Left lobe of liver (tissue), 2 donors: ENCODE data around the gene TMEM255A. TPM values are rescaled to one million over a fixed set of nuclear protein-coding genes. Genes with fewer than 3 reads are reported as not detected.

Source experiments
- ATAC-seq: fragments of 200-7000 bp; cut with Tn5 transposase; one replicate; pipeline ENCODE4 v1.9.1; 2020; ENCODE audit warnings: mild to moderate bottlenecking, moderate library complexity
- DNase-seq: peaks from one replicate; pipeline ENCODE4 v3.0.0-alpha.2; 2020; ENCODE audit warnings: low spot score
- total RNA-seq: library from RNA; stranded (reverse); gene quantifications from one replicate; pipeline ENCODE4 v1.2.1, GENCODE V29; 2021
- donor health status: DM: no; HTN: no; CAD: no; lungs with moderate emphysema.
- donor health status: DM: no; HTN: yes; CAD: no.

The TMEM255A gene
- total RNA-seq, 1 donor from 2014 or later: 0.05 TPM

DNA sequence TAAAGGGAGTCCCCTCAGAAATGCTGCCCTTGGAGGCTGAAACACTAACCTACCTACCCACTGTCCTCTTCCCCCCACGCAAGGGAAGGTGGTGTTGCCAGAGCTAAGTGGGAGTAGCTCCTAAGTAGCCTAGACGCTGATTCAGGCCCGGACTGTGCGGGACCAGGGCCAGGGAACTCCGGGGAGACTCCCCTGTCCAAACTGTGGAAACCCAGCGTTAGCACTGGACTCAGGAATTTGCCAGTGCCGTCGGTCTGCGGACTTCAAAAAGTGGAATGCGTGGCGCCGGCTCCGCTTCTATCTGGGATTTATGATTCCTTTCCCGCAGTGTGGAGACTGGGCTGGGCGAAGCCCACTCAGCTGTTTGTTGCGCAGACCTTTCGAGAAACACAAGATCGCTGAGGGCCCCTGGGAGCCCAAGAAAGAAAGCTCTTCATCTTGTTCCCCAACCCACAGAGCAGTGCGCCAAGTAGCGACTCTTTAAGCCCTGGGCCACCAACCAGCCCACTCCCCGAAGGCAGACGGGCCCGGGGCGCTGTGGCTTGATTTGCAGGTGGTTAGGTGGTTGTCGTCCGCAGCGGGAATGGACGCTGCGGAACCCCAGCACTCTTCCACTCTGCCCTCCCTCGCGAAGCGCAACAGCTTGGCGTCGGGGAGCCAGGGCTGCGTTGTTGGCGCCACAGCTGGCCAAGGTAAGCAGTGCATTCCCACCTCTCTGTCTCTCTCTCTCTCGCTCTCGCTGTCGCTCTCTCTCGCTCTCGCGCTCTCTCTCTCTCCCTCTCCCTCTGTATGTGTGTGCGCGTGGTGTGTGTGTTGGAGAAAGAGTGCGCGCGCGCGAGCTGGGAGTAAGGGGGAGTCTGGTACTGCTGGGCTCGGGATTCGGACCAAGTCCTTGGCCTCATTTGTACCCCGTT lies 2.0 kb downstream of the TMEM255A start:
- peak; percentile 58 for DNase-seq
- peak; percentile 97 for ATAC-seq

DNA sequence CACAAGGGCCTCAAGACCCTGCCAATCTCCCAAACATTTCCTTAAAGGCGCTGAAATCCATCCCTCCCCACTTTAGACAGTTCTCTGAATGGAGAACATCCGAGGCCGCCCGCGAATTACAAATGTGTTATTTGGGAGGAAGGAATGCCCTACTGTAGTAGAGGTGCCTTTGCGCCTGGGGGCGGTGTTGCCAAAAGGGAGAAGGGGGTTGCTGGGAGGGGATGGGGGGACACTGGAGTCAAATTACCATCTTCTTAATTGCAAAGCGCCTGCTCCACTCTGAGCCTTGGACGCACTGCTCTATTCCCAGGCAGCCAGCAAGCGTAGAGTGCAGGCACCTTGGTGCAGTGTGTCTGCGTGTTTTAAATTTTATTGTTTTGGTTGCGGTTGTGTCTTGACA lies 2.7 kb downstream of the TMEM255A start:
- DNase-seq (no peak), ATAC-seq (no peak)

DNA sequence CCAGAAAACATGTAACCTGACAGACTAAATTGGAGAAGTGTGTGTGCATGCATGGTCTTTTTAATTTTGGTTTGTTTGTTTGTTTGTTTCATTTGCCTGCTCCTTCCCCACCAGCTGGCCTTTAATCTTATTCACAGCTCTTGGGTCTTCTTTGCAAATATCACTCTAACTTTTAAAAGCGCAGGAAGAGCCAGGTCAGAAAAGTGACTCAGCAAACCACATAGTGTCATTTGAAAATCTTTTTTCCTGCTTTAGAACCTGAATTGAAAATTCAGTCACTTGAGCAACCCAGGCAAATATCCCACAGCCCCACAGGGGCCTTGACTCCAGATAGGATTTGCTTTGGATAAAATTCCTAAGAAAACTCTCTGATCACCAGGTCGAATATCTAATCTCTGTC lies 4.6 kb downstream of the TMEM255A start:
- ATAC-seq: no peak

GRCh38 chrX:120305531-120306141 lies 5.6 kb downstream of the TMEM255A start:
- no peak for ATAC-seq
- DNase-seq: no peak

More for the DNA sequence above, 4.6 kb downstream of the TMEM255A start:
- no peak for DNase-seq

DNA sequence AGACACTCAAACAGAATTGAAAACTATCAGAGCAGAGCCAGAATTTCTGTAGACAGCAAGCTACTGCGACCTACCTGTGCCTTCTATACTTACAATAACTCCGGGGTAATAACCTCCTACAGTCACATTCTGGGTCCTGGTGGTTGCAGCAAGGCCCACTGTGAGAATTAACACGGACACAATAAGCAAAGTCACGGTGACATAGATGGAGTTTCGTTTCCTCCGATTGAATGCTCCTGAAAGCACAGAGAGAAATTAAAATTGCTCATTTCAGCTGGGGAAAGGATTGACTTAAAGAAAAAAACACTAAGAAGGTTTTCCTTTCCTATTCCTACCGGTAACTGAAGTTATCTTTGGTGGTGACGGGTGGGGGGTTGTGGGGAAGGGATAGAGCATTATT lies 7.0 kb downstream of the TMEM255A start:
- DNase-seq (no peak), ATAC-seq (no peak)

DNA sequence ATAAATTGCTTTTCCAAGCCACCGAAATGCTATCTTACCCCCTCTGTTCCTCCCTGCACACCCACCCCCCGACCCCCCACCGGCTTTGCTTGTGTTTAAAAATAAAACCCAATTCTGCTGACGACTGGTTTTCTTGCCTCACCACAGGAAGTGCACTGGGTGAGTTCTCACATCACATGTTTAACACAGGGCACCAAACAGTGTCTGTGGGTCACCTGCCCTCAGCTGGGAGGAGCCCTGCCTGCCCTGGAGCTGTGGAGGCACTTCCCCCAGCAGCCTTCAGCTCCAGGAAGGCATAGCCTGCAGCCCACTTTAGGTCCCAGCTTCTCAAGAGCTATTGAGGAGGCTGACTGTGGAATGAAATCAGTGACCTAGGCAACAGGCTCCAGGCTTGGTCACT lies 8.8 kb downstream of the TMEM255A start:
- DNase-seq (no peak), ATAC-seq (no peak)

- ATAC-seq: no peak
- DNase-seq: no peak
Measured at GRCh38 chrX:120301960-120302359, 9.3 kb downstream of the TMEM255A start.

DNA sequence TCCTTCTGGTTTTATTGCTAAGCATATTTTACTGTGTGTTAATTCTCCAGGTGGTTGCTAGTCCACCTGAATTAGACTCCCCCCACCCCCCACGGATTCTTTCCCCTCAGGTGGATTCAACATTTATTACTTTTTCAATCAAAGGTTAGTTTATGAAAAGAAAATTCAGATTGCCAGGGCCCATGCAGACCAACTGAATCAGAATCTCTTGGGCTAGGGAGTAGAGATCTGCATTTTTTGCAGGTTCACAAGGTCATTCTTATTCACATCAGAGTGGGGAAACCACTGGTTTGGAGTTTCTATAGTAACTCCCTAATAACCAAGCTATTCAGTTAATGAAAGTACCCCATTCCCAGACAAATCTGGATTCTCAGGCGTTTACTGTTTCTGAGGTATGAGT lies 9.8 kb downstream of the TMEM255A start:
- DNase-seq (no peak), ATAC-seq (no peak)

DNA sequence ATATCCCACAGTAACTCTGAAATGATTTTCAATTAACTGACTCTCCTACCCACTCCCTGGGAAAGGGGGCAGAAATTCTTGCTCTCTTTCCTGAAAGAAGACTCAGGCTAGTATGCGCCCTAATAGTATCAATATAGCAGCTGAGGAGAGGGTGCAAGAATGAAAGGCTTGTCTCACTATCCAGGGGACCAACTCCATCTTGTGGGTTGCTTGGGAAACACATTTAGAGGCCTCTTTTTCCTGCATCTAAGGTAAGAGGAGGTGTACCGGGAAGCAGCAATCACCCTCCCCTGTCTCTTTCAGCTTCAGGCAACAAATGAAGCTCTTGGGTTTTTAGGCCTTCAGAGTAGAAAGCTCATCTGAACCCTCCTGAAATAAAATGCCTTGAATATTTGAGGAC lies 11.3 kb downstream of the TMEM255A start:
- ATAC-seq (peak; percentile 89), DNase-seq (no peak)

DNA sequence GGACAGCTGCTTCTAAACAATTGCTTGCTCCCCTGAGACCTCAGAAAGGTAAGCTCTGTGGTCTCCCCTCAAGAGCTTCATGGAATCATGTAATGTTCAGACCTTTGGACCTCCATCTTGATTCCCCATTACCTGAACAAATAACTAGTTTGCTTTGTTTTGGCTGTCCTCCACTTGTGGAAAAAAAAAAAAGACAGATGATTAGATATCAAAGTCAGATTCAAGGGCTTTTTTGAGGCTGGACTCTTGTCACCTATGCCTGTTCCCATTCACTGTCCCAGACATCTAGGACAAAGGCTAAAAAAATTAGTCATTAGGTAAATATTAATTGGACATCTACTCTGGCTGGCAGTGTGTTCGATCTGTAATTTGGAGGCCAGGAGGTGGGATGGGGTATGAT lies 13.3 kb downstream of the TMEM255A start:
- DNase-seq (no peak), ATAC-seq (peak; percentile 69)

GRCh38 chrX:120294651-120295050 lies 16.6 kb downstream of the TMEM255A start:
- DNase-seq (no peak), ATAC-seq (no peak)

DNA sequence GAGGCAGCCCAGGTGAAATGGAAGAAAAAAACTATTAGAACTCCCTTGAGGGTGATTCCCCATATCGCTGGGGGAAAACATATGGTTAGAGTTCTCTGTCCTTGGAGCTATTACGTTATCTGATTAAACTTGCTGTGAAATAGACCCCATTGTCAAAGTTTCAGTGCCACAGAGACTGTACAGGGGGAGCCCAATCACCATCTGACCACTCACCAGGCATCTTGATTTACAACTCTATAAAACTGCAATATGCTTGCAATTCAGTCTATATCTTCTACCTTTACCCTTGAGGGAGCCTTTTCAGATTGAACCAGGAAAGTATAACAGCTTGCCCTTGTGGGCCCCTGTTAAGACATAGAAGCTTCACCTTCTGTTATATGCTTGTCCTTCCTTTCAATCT lies 18.2 kb downstream of the TMEM255A start:
- ATAC-seq: no peak
- no peak for DNase-seq

GRCh38 chrX:120291211-120291610 lies 20.1 kb downstream of the TMEM255A start:
- ATAC-seq (no peak), DNase-seq (no peak)

DNA sequence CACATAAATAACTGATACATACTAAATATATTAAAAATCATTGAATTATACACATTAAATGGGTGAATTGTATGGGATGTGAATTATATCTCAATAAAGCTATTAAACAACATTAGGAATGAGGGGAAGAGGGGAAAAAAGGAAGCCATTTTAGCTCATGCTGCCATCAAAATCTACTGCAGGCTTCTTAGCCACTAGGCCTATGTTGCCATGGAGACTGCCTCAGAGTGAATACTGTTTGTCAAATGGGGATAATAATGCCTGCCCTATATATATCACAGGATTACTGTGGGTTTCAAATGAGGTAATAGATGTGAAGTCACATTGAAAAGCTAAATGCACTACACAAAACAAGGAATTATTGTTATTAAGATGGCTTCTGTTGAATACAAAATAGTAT lies 21.2 kb downstream of the TMEM255A start:
- DNase-seq (no peak), ATAC-seq (no peak)

GRCh38 chrX:120287513-120288112 lies 23.6 kb downstream of the TMEM255A start:
- ATAC-seq (no peak), DNase-seq (no peak)

- DNase-seq (no peak), ATAC-seq (no peak)
Measured at GRCh38 chrX:120286733-120287512, 24.3 kb downstream of the TMEM255A start.

- DNase-seq (no peak), ATAC-seq (no peak)
Measured at GRCh38 chrX:120282697-120283096, 28.6 kb downstream of the TMEM255A start.

- DNase-seq (no peak), ATAC-seq (no peak)
Measured at GRCh38 chrX:120281761-120282160, 29.5 kb downstream of the TMEM255A start.

DNA sequence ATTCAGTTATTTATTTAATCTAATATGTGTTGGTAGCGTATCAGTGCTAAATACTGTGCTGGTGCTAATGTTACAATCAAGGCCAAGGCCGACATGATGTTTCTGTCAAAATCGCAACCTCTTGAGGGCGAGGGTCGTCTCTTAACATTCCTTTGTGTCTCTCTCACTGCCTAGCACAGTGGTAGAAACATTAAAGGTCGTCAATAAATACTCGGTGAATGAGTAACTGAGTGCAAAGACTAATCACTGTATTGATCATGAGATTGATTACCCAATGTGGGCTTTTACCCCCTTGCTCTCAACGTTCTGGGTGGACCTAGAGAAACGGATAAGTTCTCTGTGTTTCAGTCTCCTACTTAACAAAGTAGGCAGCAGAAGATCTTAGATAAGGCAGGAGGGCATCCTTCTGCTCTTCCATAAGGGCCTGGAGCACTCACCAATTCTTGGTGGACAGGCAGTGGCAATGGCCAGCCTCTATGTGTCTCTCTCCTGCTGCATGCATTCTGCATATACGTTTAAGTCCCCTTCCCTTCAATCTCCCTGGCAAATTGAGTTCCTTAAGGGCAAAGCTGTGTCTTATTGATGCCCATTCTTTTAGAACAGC lies 30.1 kb downstream of the TMEM255A start:
- DNase-seq (no peak), ATAC-seq (no peak)

DNA sequence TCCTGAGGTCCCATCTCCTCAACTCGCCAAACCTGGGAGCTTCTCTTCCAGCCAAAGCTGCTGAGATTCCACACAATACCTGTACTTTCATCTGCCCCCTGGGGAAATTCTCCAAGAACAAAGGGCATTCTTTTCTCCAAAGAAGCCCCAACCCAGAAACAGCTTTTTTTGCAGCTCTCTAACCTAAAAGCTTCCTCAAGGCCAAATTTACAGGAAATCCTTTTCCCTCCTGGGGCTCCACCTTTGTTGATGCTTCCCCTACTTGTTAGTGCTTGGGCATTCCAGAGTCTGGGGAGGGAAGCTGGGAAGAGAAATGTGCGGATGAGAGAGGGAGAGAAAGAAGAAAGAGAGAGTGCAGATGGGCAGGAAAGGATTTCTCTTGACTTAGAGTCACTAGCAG lies 36.3 kb downstream of the TMEM255A start:
- ATAC-seq (no peak), DNase-seq (no peak)

GRCh38 chrX:120274145-120274544 lies 37.1 kb downstream of the TMEM255A start:
- no peak for ATAC-seq
- DNase-seq: no peak
